GM18502 (cell line): ENCODE results near the gene NPB.

ENCODE experiments used
- ATAC-seq: cut with Tn5 transposase; IDR thresholded peaks from one replicate; pipeline ENCODE4 v1.9.1; 2021; ENCODE audit warnings: mild to moderate bottlenecking; ENCODE audit not compliant: unreplicated experiment, poor library complexity

The NPB gene

GRCh38 chr17:81869221-81870130, 32.6 kb upstream of the NPB start:
- ATAC-seq = peak; percentile 4

GRCh38 chr17:81870131-81870980, 31.7 kb upstream of the NPB start:
- peak; percentile 18 for ATAC-seq

DNA sequence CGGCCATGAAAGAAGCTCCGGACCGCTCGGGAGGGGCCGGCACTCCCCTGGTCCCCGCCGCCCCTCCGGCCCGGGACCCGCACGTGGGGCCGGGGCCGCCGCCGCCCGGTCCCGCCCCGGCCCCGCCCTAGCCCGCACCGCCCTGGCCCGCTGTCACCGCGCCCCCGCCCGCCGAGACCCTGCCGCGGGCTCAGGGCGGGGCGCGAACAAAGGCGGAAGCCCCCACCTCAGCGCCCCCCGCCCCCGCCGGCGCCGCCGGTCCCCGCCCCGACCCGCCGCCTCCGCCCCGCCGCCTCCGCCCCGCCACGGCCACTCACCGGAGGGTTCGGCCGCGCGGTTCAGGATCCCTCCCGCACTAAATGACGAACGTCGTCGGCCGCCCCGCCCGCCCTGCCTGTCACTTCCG, 31.1 kb upstream of the NPB start, which contains the start of gene ARHGDIA:
ARHGDIA (minus strand) TSS at position 357 of the 406 bp plus-strand sequence. CDS start 1,407 bp downstream, outside the sequence.
- ATAC-seq = peak; percentile 26

- ATAC-seq = peak; percentile 41
These were observed 30.4 kb upstream of the NPB start for GRCh38 chr17:81871387-81872230.

DNA sequence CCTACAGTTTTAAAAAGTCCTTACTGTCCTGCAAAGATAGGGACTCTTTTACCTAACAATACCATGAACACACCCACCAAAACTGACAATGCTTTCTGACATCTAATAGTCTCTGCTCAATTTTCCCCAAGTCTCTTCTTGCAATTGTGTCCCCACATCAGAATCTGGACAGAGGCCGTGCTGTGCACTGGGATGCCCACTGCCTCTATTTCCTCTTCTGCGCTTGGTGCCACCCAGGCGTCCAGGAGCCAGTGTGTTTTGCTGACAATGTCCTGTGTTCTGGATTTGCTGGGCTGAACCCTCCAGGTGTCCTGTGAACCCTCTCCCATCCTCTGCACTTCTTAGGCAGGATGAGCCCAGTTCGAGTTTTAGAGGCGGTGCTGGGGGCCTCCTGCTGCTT, 24.5 kb upstream of the NPB start:
- ATAC-seq = no peak

GRCh38 chr17:81878294-81878693, 23.7 kb upstream of the NPB start:
- ATAC-seq = no peak

GRCh38 chr17:81879121-81879520, 22.9 kb upstream of the NPB start:
- ATAC-seq = no peak

- ATAC-seq = no peak
These were observed 17.5 kb upstream of the NPB start for GRCh38 chr17:81884520-81884919.

DNA sequence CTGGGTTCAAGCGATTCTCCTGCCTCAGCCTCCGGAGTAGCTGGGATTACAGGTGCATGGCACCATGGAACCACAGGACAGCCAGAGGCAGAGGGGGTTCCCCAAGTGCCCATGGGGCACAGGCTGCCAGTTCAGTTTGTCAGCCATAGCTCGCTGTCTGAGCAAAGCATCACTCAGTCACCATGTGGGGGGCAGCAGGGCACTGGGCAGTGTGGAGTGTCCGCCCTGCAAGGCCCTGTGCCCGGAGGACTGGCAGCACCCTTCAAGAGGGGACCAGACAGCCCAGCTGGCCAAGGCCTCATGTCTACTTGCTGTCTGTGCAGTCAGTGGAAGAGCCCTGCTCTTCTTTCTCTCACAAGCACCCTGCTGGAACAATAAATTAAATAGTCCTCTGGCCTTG, 17.1 kb upstream of the NPB start:
- ATAC-seq = no peak

- ATAC-seq = no peak
These were observed 16.6 kb upstream of the NPB start for GRCh38 chr17:81885454-81885853.

- no peak for ATAC-seq
These were observed 16.0 kb upstream of the NPB start for GRCh38 chr17:81885869-81886548.

GRCh38 chr17:81888105-81888987, 13.7 kb upstream of the NPB start:
- no peak for ATAC-seq

DNA sequence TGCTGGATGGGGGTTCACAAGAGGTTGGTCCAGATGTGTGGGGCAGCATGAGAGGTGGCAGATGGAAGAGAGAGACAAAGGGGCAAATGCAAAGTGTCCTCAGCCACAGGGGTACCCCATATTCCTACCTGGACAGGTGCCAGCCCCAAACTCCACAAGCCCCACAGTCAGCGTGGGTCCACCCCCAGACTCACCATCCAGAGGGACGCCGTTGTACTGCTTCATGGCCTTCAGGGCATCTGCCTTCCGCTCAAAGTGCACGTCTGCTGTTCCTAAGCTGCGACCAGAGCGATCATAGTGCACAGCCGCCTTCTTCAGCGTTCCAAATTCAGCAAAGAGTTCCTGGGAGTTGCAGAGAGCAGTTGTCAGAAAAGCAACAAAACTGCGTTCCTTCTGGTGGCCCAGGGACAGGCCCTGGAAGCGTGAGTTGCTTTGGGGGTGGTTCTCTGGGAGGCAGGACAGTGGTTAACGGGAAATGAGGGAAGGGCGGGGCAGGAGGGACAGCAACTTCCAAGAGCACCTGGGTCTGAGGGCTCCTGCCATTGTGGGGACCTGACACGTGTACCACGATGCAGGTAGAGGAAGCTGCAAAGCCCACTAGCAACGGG, 12.9 kb upstream of the NPB start:
- no peak for ATAC-seq

GRCh38 chr17:81889602-81890001, 12.4 kb upstream of the NPB start:
- ATAC-seq = no peak

- no peak for ATAC-seq
These were observed 11.4 kb upstream of the NPB start for GRCh38 chr17:81890447-81891302.

DNA sequence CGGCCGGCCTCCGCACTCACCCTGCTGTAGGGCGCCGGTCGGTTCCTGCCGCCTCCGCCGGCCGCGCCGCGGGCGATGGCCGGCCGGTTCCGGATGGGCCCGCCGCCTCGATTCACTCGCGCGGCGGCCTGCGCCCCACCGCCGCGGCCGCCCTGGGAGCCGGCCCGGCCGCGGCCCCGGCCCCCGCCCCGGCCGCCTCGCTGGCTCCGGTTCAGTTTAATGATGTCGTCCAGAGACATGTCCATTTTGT, 10.8 kb upstream of the NPB start:
- ATAC-seq = peak; percentile 31

- no peak for ATAC-seq
These were observed 6.6 kb upstream of the NPB start for GRCh38 chr17:81895400-81895799.
